Renal pelvis (tissue), 4 donors: ENCODE measurements around the gene AGRN. TPM values are rescaled to one million over a fixed set of nuclear protein-coding genes. Genes with fewer than 3 reads are reported as not detected.
"Not testable (repeated sequence)": the region's sequence is repeated elsewhere in the genome, so short reads cannot be mapped to it uniquely, and the experiment has no call there.

ENCODE experiments used
- DNase-seq: peaks from one replicate; pipeline ENCODE4 v3.0.0-alpha.2; 2013
- polyA plus RNA-seq, 3 donors: library from polyadenylated mRNA; unstranded; fragments of 120-200 nt; gene quantifications; one replicate each; pipeline ENCODE4 v1.2.1, GENCODE V29; 2013; ENCODE audit not compliant: insufficient read length in 3 of 3

AGRN gene
- polyA plus RNA-seq, 3 donors = 281 to 299 (median 289) TPM

DNA sequence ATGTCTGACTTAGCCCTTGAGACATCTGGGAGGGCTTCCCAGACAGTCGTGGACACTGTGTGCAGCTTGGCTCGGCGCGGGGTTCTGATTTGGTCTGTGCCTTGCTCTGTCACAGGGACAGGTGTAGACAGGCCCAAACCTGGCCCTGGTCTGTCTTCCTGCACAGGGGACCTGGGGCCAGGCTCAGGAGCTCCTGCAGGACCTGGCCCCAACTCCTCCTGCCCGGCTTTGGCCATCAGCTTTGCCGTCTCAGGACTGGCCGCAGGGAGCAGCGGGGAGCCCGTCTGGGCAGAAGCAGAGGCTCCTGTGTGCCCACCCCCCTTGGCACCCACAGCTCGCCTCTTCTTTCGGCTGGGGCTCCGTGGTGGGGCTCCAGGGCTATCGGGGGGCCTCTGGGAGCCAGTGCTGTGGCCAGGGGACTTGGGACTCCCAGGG is 39.8 kb upstream of the AGRN start:
- no peak for DNase-seq

DNA sequence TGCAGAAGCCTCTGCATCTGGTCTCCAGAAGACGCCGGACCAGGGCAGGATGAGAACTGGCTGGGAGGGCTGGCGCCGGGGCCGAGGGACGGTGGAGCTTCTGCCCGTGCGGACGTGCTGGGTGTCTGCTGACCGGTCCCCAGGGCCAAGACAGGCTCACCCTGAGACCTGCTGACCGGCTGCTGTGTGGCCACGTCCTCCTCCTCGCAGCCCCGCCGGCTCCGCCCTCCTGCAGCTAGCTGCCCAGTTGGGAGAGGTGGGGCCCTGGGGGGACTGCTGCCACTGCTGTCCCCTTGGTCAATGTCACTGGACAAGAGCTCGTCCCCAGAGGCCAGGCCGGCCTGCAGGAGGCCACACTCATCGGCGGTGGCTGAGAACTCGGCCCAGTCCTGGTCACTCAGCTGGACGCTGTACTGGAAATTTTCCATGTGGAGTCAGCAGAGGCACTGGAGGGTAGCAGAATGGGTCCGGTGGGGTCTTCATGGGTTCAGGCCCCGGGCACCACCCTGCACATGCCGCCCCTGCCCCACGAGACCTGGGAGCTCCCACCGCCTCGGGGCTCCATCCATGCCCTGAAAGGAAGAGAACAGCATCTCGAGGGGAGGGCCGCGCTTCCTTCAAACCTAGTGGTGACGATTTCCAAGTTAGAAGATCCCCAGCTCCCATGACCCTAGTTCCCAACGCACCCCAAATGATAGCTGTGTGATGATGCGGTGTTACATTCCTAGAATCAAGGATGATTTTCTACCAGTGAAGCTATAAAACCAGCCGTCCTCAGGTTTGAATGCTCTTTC is 39.1 kb upstream of the AGRN start:
- DNase-seq = no peak

DNA sequence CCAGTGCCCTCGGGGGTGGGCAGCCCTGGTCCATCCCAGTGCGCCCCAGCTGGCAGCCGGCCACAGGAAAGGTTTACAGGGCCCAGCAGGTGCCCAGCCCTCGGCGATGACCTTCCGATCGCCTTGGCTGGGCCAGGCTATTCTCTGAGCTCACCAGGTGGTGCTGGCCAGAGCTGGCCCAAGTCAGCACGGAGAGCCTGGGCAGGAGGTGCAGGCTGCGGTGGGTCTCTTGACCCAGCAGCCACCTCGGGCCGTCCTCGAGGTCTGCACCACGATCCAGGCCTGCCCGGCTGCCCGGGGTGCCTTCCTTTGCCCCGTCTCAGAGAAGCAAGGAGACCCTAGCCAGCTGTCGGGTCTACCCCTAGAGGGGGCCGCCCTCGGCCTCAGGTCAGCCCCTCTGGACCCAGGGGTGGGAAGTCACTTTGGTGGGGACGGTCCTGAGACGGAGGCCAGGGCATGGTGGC is 38.4 kb upstream of the AGRN start:
- no peak for DNase-seq

DNA sequence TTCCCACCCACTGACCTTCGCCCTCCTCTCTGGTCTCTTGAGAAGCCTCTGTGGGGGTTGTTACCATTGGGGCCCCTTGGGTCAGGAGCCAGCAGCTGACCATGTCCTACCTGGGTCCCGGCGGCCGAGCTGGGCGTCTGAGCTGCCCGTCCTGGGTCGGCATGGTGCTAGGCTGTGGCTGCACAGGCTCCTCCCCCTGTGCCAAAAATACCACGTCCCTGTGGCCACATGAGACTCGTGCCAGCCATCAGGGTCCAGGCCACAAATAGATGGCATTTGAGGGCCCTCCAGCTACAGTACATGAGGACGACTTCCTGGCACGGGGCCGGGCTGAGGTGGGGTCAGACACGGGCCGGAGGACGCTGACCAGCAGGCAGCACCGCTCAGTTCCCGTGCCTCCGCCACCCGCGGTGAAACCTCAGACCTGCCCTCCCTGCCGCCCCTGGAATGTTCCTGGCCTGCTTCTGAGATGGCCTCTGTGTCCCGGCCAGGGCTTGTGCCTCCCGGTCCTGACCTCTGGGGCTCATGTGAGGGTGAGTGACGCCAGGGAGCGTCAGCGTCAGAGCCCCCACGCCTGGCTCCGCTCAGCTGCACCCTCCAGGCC is 37.9 kb upstream of the AGRN start, which contains the start of gene PERM1:
PERM1 (minus strand) TSS at position 139 of the 604 bp plus-strand sequence. CDS start 1,064 bp downstream, outside the sequence.
- no peak for DNase-seq

DNA sequence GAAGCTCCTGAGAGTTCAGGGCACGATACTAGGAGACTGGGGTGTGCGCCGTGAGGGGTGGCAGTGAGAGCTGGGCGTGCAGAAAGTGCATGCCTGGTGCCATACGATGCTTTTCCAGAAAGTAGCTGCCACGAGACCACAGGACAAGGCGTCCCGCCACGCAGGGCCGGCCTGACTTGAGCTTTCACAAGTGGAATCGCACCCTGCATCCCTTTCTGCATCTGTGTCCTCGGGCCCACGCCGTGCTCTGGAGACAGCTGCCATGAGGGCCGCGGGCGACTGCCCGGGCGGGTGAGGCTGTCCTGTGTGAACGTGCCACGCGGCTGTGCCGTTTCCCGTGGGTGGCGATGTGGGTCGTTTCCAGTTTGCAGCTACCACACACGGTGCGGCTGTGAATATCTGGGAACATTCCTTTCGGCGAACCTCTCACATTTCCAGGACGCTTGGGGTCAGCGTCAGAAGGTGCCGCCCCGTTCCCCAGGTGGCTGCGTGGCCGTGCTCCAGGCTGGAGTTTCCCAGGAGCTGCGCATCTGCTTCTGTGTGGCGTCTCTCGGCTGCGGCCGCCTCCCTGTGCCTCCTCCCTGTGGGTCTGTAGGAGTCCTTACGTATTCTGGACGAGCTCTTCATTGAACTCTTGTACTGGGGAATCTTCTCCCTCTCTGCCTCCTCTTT is 37.0 kb upstream of the AGRN start:
- DNase-seq = no peak

DNA sequence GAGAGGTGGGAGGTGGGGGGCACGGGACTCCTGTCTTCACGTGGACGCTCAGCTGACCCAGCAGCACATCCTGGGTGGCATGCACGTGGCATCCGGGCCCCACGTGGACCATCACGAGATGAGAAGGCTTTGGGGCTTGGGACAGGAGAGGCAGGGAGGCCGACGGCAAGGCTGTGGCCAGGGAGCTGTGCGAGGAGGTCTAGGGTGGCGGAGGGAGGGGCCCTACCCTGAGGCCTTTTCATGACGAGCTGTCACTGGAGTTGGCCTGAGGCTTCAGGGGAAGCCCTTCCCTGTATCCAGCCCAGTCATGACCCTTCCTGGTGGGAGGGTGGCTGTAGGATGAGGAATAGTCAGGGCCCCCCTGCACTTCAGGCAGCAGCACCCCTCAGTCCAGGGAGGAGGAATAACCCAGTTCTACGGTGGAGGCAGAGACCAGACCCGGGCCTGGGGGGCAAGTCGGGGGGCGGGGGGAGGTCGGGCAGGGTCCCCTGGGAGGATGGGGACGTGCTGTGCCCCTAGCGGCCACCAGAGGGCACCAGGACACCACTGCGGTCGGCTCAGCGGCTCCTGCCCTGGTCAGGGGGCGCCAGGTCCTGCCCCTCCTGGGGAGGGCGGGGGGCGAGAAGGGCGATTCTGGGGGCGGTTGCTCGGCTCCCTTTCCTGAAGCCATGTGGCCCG is 36.0 kb upstream of the AGRN start:
- no peak for DNase-seq

DNA sequence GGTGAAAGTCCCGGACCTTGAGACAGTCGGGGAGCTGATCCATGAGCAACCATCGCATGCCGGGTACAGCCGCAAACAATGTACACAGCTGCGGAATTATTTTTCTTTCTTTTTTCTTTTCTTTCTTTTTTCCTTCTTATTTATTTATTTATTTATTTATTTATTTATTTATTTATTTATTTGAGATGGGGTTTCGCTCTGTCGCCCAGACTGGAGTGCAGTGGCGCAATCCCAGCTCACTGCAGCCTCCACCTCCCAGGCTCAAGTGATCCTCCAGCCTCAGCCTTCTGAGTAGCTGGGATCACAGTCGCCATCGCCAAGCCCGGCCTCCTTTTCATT is 35.5 kb upstream of the AGRN start:
- DNase-seq = no peak

DNA sequence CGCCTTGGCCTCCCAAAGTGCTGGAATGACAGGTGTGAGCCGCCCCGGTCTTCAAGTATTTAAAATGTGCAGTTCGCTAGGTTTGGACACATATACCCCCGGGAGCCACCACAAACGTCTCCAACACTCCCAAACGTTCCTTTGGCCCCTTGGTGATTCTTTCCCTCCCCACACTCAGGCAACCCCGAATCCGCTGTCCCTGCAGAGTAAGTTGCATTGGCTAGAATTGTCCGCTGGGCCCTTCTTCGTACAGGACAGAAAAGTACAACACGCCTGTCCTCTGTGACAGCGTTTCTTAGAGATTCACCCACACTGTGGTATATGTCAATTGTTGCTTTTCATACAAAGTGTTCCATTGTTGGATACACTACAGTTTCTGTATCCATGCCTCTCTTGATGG is 34.8 kb upstream of the AGRN start:
- no peak for DNase-seq

DNA sequence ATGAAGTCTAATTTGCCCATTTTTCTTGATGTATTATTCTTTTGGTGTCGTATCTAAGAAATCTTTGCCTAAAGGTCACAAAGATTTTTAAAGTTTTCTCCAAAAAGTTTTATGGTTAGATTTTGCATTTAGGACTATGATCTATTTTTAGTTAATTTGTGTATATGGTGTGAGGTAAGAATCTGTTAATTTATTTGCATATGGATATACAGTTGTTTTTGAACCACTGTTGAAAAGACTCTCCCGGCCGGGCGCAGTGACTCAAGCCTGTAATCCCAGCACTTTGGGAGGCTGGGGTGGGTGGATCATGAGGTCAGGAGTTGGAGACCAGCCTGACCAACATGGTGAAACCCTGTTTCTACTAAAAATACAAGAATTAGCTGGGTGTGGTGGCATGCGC is 31.9 kb upstream of the AGRN start:
- not testable (repeated sequence) for DNase-seq

DNA sequence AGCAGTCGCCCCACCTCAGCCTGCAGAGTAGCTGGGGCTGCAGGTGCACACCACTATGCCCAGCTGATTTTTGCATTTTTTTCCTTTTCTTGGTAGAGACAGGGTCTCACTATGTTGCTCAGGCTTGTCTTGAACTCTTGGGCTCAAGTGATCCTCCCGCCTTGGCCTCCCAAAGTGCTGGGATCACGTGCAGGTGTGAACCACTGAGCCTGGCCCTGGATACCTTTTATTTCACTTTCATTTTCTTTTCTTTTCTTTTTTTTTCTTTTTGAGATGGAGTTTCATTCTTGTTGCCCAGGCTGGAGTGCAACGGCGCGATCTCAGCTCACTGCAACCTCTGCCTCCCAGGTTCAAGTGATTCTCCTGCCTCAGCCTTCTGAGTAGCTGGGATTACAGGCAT is 28.6 kb upstream of the AGRN start:
- DNase-seq = not testable (repeated sequence)

DNA sequence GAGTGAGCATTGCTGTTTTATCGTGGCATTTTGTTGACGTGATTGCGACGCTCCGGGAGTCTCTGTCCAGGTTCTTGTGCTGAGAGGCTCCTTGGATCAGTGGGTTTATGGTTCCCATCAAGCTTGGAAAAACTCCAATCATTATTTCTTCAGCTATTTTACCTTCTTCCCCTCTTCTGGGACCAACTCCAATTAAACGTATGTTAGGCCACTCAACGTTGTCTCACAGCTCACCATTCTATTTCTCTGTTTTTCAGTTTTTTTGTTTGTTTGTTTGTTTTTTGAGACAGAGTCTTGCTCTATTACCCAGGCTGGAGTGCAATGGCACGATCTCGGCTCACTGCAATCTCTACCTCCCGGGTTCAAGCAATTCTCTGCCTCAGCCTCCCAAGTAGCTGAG is 28.0 kb upstream of the AGRN start:
- DNase-seq = no peak

DNA sequence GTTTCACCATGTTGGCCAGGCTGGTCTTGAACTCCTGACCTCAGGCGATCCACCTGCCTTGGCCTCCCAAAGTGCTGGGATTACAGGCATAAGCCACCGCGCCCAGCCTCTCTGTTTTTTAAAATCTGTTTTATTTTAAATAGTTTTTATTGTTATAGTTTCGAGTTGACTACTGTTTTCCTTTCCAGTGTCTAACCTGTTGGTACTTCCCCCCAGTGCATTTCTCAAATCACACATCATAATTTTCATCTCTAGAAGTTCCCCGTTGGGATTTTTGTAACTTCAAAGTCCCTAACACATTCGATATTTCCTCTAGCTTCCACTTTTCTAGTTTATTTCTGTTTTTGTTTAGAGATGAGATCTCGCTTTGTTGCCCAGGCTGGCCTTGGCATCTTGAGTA is 27.6 kb upstream of the AGRN start:
- DNase-seq = no peak

DNA sequence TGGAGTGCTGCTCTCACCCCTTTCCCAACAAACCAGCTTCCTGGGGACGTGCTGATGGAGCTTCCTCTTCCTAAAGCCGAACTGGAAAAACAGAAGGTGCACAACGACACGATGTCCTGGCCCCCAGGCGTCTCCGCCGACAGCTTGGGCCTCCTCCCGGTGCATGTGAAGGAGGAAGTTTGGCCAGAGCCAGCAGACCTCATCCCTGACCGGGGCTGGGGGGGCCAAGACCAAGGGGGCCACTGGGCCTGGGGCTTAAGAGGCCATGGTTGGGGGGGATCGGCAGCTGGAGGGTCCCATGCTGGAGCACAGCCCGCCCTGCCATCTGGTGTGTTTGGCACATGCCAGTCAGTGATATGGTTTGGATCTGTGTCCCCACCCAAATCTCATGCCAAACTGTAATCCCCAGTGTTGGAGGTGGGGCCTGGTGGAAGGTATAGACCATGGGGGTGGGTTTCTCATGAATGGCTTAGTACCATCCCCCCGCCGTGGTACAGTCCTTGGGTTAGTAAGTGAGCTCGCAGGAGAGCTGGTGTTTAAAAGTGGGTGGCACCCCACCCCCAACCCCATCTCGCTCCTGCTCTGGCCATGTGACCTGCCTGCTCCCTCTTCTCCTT is 26.4 kb upstream of the AGRN start:
- no peak for DNase-seq

DNA sequence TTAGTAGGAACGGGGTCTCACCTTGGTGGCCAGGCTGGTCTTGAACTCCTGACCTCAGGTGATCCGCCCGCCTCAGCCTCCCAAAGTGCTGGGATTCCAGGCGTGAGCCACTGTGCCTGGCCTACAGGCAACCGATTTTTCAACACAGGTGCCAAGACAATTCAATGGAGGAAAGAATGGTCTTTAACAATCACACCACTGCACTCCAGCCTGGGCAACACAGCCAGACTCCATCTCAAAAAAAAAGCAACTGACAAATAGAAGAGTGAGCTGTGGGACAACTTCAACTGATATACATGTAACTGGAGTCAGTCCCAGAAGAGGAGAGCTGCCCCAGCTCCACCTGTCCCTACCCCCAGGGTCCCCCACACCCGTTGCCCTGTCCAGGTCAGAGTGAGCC is 25.4 kb upstream of the AGRN start:
- DNase-seq = not testable (repeated sequence)

DNA sequence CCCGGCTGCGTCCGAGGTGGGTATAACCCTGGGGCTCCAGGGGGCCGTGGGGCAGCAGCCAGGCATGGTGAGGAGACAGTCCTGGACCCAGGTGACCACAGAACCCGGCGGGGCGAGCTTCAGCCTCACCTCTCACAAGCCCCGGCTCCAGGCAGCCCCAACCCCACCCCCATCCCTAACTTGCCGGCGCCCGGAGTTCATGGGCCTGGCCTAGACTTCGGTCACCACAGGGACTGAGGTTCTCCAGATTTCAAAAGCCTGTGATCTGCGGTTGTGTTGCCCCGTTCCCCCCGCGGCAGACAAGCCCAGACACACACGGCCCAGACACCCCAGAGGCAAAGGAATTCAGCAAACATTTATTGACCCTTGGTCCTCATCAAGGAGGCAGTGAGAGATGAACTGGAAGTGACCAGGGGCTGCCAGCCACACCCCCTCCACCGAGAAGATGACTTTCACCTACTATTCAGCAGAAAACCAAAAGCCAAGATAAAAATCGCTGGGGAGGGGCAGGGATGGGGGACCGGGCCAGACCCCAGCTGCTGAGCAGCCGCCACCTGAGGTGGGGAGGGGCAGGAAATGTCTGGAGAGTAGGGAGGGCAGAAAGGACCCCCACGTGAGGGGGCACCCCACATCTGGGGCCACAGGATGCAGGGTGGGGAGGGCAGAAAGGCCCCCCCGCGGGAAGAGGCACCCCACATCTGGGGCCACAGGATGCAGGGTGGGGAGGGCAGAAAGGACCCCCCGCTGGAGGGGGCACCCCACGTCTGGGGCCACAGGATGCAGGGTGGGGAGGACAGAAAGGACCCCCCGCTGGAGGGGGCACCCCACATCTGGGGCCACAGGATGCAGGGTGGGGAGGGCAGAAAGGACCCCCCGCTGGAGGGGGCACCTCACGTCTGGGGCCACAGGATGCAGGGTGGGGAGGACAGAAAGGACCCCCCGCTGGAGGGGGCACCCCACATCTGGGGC is 24.0 kb upstream of the AGRN start:
- no peak for DNase-seq

DNA sequence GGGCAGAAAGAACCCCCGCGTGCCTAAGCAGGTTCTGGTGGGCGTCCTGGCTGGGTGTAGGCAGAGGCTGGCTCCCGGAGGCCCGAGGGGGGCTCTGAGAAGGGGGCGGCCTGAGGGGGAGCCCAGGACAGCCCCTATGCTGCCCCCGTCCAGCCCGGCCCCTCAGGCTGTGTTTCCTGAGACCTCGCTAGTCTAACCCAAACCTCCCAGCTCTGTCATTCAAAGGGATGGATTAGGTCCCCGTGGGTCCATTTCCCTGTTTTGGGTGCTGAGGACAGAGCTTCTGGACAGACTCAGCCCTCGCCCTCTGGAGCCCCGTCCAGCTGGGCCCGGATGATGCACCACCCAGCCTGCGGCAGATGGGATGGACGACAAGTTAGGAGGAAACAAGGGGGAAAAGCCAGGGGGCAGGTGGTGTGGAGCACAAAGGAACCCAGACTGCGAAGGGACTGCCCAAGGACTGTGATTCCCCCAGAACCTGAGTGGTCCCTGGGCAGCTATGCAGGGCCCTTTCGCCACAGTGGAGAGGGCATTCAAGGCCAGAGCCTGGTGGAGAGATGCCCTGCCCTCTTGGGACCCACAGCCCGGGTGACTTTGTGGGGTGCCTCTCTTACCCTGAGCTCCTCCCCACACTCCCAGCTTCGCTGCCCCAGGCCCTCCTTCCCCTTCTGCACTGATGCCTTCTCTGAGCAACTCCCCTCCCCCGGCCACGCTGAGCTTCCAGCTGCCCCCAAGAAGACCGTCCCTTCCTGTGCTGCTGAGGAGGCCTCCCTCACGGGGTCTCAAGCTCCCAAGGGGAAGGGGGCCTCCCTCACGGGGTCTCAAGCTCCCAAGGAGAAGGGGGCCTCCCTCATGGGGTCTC is 22.8 kb upstream of the AGRN start:
- no peak for DNase-seq

DNA sequence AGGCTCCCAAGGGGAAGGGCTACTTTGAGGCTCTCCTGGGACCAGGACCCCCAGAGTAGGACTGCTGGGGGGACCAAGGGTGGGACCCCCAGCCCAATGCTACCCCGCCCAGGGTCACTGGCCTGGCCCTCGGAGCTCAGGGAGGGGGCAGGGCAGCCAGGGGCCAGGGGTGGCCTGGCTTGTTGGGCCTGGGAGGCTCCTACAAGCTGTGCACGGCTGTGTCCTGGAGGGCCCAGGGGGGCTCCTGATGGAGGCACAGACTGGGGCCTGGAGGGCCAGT is 22.3 kb upstream of the AGRN start:
- no peak for DNase-seq

DNA sequence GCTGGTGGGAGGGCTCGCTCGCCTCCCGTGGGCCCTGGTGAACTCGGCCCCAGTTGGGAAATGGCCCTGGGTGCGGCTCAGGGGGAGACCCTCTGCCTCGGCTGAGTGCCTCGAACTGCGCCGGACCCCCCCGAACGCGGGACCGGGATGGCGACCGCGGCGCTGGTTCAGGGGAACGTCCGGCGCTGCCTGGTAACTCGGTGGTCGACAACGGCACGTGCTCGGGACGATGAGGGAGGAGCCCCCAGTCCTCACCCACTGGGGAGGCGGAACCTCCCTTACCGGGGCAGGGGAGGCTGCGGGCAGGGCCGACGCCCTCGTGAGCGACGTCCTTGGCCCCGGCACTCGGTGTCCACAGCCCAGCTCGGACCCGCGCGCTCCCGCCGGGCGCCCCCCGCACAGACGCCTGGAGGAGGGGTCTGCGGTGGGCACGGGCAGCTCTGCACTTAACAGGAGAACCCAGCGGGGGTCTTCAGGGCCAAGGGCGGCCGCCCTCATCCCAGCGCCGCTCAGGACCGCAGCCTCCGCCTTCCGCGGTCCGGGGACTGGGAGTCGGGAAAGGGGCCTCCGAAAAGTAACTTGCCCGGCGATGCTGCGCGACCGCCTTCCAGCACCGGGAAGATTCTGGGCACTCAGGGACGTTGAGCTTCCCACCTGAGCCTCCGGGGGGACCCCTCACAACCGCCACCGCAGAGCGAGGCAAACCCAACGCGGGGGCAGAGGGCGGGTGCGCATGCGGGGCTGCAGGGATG is 21.8 kb upstream of the AGRN start:
- DNase-seq = no peak

DNA sequence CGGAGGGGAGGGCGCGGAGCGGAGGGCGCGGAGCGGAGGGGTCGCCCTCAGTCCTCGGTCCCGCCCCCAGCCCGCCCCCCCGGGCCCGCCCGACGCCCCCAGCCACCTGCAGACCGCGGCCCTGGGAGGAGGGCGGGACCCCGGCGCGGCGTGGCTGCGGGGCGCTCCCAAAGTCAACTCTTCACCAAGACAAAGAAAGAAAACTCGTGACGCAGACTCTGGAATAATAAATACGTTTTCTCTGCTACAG is 21.2 kb upstream of the AGRN start:
- DNase-seq = no peak
